ENCODE results near the gene SPTBN1. TPM values are rescaled to one million over a fixed set of nuclear protein-coding genes. Genes with fewer than 3 reads are reported as not detected.

Gene SPTBN1
- total RNA-seq, 4 donors from 2014 or later: 353 to 606 (median 498) TPM

GRCh38 chr2:54601339-54601738, 145.2 kb downstream of the SPTBN1 start:
- no peaks in the 10 kb centered on the region for H3K27me3 ChIP-seq
- peaks cover 23 to 100% (median 59%) of the 10 kb centered on the region in 3 donors for H3K4me1 ChIP-seq
- peak overlapping the region in 3 of 4 donors; percentile 30 to 69 (median 33) for H3K27ac ChIP-seq
- H3K36me3 ChIP-seq: peaks cover 0 to 13% of the 10 kb centered on the region in 2 donors
- WGBS, 2 donors (ENCODE audit: low coverage in 1 of 2): 0 to 6% methylated on average over 1 to 2 of the region's 2 CpGs
- no peak for ATAC-seq
- H3K9me3 ChIP-seq: no peaks in the 10 kb centered on the region
- no peak overlapping the region for H3K4me3 ChIP-seq
- TF ChIP-seq POLR2AphosphoS5 (IDR thresholded peaks at IDR 0.05): no peak
- no peak for TF ChIP-seq EP300 (IDR thresholded peaks at IDR 0.05)
- TF ChIP-seq POLR2A (IDR thresholded peaks at IDR 0.05): no peak
- TF ChIP-seq CTCF (IDR thresholded peaks at IDR 0.05): no peak

DNA sequence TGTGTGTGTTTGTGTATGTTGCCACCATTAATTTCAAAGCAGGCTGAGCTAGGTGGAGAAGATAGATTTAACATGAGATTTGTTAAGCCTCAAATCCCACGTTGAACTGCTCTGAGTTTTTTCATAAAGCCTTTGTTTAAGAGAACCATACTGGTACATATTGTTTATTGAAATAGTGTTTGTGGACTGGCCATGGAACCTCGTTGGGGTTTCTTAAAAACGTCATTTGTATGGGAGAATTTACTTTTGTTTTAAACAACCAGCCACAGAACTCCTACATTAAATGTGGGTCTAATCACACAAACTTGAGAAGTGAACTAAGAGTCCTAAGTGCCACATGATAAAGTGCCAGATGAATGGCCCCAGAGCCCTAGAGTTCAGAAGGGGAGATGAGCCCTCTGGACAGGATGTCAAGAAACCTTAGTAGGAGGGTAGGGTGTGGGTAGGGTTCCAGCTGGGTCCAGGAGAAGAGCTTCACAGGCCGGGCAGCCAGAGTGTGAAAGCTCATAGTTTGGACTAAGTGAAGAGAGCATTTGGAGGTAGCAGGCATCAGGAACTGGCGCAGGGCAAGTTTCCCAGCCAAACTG, 146.7 kb downstream of the SPTBN1 start:
- TF ChIP-seq POLR2A (IDR thresholded peaks at IDR 0.05): no peak
- Histone ChIP-seq H3K27ac (peak overlapping the region in 3 of 4 donors; percentile 11 to 69 (median 63)), H3K36me3 (peaks cover 0 to 13% of the 10 kb centered on the region in 2 donors), H3K4me3 (no peak overlapping the region), H3K27me3 (no peaks in the 10 kb centered on the region), H3K9me3 (no peaks in the 10 kb centered on the region), H3K4me1 (peaks cover 15 to 95% (median 51%) of the 10 kb centered on the region in 3 donors)
- 23 to 38% methylated on average over 3 to 5 of the region's 5 CpGs for WGBS, 2 donors (ENCODE audit: low coverage in 1 of 2)
- no peak for ATAC-seq

DNA sequence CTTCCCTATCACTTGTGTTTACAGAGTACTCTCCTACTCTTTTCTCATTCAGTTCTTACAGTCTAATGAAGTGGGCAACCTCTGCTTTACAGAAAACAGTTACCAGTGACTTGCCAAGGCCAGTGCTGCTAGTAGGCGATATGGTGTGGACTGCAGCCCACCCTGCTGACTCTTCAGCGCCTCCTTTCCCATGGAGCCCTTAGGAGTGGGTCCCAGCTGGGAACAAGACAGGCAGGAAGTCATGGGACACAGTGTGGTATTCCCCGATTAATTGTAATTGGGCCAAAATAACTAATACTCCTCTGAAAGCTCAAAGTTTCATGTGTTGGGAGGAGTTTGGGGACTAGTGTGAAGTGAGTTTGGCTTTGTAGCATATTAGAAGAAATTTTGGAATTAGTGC, 147.2 kb downstream of the SPTBN1 start:
- Histone ChIP-seq H3K27me3 (no peaks in the 10 kb centered on the region), H3K27ac (peak overlapping the region in 3 of 4 donors; percentile 11 to 69 (median 63)), H3K4me1 (peaks cover 15 to 95% (median 51%) of the 10 kb centered on the region in 3 donors), H3K36me3 (peaks cover 0 to 13% of the 10 kb centered on the region in 2 donors), H3K9me3 (no peaks in the 10 kb centered on the region), H3K4me3 (no peak overlapping the region)
- TF ChIP-seq POLR2AphosphoS5 (IDR thresholded peaks at IDR 0.05): no peak
- TF ChIP-seq POLR2A (IDR thresholded peaks at IDR 0.05): no peak
- no peak for TF ChIP-seq CTCF (IDR thresholded peaks at IDR 0.05)
- no peak for TF ChIP-seq EP300 (IDR thresholded peaks at IDR 0.05)
- no peak for ATAC-seq
- WGBS, 2 donors (ENCODE audit: low coverage in 1 of 2): 56 to 66% methylated on average over 3 of the region's 3 CpGs

DNA sequence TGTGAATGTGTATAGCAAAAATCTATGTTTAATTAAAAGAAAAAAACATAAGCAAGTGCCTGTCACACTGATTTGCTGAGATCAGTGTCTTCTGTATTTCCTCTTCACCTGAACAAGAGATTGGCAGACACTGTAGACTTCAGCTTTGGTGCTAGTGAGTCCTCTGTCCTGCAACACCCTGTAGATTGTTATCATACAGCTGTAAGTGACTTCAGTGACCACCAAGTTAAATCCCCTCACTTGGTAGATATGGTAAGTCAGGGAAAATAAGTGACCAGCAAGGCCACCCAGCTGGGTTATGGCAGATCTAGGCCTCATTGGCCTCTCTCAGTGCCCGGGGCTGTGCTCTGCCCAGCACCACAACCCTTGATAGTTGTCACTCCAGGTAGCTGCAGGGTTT, 147.7 kb downstream of the SPTBN1 start:
- no peak overlapping the region for H3K4me3 ChIP-seq
- peaks cover 15 to 95% (median 51%) of the 10 kb centered on the region in 3 donors for H3K4me1 ChIP-seq
- H3K27me3 ChIP-seq: no peaks in the 10 kb centered on the region
- ATAC-seq: no peak
- TF ChIP-seq EP300 (IDR thresholded peaks at IDR 0.05): no peak
- no peak for TF ChIP-seq POLR2AphosphoS5 (IDR thresholded peaks at IDR 0.05)
- TF ChIP-seq POLR2A (IDR thresholded peaks at IDR 0.05): no peak
- TF ChIP-seq CTCF (IDR thresholded peaks at IDR 0.05): no peak
- no peaks in the 10 kb centered on the region for H3K9me3 ChIP-seq
- peak overlapping the region in 3 of 4 donors; percentile 11 to 69 (median 63) for H3K27ac ChIP-seq
- WGBS, 2 donors (ENCODE audit: low coverage in 1 of 2): no CpG with 5 or more reads among the region's 1 CpG
- H3K36me3 ChIP-seq: peaks cover 0 to 13% of the 10 kb centered on the region in 2 donors

GRCh38 chr2:54604871-54605270, 148.7 kb downstream of the SPTBN1 start:
- H3K4me1 ChIP-seq: peaks cover 15 to 95% (median 48%) of the 10 kb centered on the region in 3 donors
- peak overlapping the region in 3 of 4 donors; percentile 22 to 69 (median 63) for H3K27ac ChIP-seq
- H3K4me3 ChIP-seq: no peak overlapping the region
- no peaks in the 10 kb centered on the region for H3K9me3 ChIP-seq
- peaks cover 0 to 2% of the 10 kb centered on the region in 2 donors for H3K36me3 ChIP-seq
- ATAC-seq: no peak
- TF ChIP-seq CTCF (IDR thresholded peaks at IDR 0.05): no peak
- TF ChIP-seq EP300 (IDR thresholded peaks at IDR 0.05): no peak
- no peak for TF ChIP-seq POLR2A (IDR thresholded peaks at IDR 0.05)
- no peak for TF ChIP-seq POLR2AphosphoS5 (IDR thresholded peaks at IDR 0.05)
- no peaks in the 10 kb centered on the region for H3K27me3 ChIP-seq
- 32 to 37% methylated on average over 7 to 10 of the region's 10 CpGs for WGBS, 2 donors (ENCODE audit: low coverage in 1 of 2)

Data from gastroesophageal sphincter (tissue), 4 donors.